Occipital lobe (tissue), 3 donors: ENCODE results near the gene RTL1. TPM values are rescaled to one million over a fixed set of nuclear protein-coding genes. Genes with fewer than 3 reads are reported as not detected.

Source experiments
- DNase-seq: peaks from one replicate; lab custom pipeline; 2025; lab: John Stamatoyannopoulos, UW
- small RNA-seq: library from RNA; depleted of rRNA; stranded (forward); fragments of <200 nt; gene quantifications from one replicate; pipeline ENCODE3, GENCODE V24; 2014
- total RNA-seq: library from RNA; depleted of rRNA; stranded (reverse); fragments of >200 nt; gene quantifications from one replicate; pipeline ENCODE4 v1.2.3, GENCODE V29; 2014

Gene RTL1
- total RNA-seq, 1 donor from 2014 or later: not detected

- DNase-seq: no peak
Measured at GRCh38 chr14:100835548-100836310, 67.8 kb downstream of the RTL1 start.

- no peak for DNase-seq
Measured at GRCh38 chr14:100834794-100835547, 68.6 kb downstream of the RTL1 start.

- DNase-seq: no peak
Measured at GRCh38 chr14:100834082-100834793, 69.3 kb downstream of the RTL1 start.

GRCh38 chr14:100832311-100832960 is 71.1 kb downstream of the RTL1 start:
- DNase-seq: no peak

- DNase-seq: no peak
Measured at GRCh38 chr14:100830681-100831080, 72.8 kb downstream of the RTL1 start.

Small RNAs within 50 kb of the gene (small RNA-seq; reads per million reads assigned to genes)
- gene MIR127 (not detected), gene MIR136 (not detected), gene MIR337 (1.4 reads per million, percentile 79 among the genes with 10 or more reads in this experiment), gene MIR370 (8.6 reads per million, percentile 91 among the genes with 10 or more reads in this experiment), gene MIR431 (not detected), gene MIR432 (not detected), gene MIR433 (not detected), gene MIR493 (1.9 reads per million, percentile 83 among the genes with 10 or more reads in this experiment), gene RF02145 (not detected), gene SNORD112 (3.0 reads per million, percentile 87 among the genes with 10 or more reads in this experiment), gene SNORD113-1 (not detected), gene SNORD113-2 (not detected), gene SNORD113-3 (18.9 reads per million, percentile 93 among the genes with 10 or more reads in this experiment), gene SNORD113-4 (17.2 reads per million, percentile 93 among the genes with 10 or more reads in this experiment), gene SNORD113-5 (207 reads per million, percentile 97 among the genes with 10 or more reads in this experiment), gene SNORD113-6 (168 reads per million, percentile 97 among the genes with 10 or more reads in this experiment), gene SNORD113-7 (384 reads per million, percentile 98 among the genes with 10 or more reads in this experiment), gene SNORD113-8 (1,001 reads per million, percentile 99 among the genes with 10 or more reads in this experiment), gene SNORD113-9 (140 reads per million, percentile 97 among the genes with 10 or more reads in this experiment), gene SNORD114-1 (464 reads per million, percentile 98 among the genes with 10 or more reads in this experiment), gene SNORD114-2 (not detected), gene SNORD114-3 (357 reads per million, percentile 97 among the genes with 10 or more reads in this experiment)

Other genes starting within 250 kb of the RTL1 start
- 0.31 TPM for gene DLK1, start 176.8 kb downstream of the RTL1 start, total RNA-seq
- 92.5 TPM for gene MEG3, start 77.6 kb downstream of the RTL1 start, total RNA-seq